ENCODE results near the gene GOSR1.

DNA sequence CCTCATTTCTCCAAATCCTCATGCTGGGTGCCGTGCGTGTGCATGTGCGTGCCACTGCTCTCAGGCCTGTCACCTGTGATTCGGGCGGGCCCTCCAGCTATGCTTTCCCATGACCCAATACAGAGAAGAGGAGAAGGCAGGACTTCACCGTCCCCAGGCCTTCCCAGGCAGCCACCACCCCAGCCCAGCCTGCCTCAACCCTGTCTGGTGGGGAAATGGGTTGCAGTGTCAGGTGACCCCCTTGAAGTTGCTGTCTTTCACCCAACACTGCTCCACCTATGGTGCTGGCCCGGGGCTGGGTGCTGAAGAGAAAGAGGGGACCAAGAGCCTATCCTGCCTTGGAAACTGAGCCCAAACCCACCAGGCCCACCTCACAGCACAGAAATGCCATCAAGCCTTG lies 94.7 kb downstream of the GOSR1 start:
- TF ChIP-seq SUZ12 (IDR thresholded peaks at IDR 0.05; ENCODE audit: extremely low read depth, insufficient read depth, insufficient read length) (no peak), ZNF274 (IDR thresholded peaks at IDR 0.05; ENCODE audit: low read depth, low read length) (no peak), YY1 (IDR thresholded peaks at IDR 0.05; ENCODE audit: insufficient read depth, insufficient read length) (no peak)

All from NT2/D1 (cell line).